GM21447 (cell line): ENCODE results near the gene WDR7.
A peak's percentile ranks its signal among the peaks of the same experiment; 100 is the strongest.
"Not testable (repeated sequence)": the region's sequence is repeated elsewhere in the genome, so short reads cannot be mapped to it uniquely, and the experiment has no call there.

Source experiments
- ATAC-seq: cut with Tn5 transposase; IDR thresholded peaks from one replicate; pipeline ENCODE4 v1.9.1; 2021; ENCODE audit not compliant: unreplicated experiment

Gene WDR7

GRCh38 chr18:56652802-56653201, 1.6 kb downstream of the WDR7 start:
- ATAC-seq = no peak

DNA sequence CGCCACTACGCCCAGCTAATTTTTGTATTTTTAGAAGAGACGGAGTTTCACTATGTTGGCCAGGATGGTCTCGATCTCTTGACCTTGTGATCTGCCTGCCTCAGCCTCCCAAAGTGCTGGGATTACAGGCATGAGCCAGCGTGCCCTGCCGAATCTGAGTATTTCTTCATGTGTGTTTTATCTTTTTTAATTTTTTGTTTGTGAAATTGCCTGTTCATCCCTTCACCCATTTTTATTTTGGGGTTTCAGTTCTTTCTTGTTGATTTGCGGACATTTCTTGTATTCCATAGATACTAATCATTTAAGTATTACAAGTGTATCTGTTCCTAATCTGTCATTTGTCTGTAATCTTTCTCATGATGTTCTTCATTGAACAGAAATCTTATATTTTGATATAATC, 3.1 kb downstream of the WDR7 start:
- ATAC-seq = not testable (repeated sequence)

- no peak for ATAC-seq
Measured at GRCh38 chr18:56658261-56658660, 7.1 kb downstream of the WDR7 start.

GRCh38 chr18:56659111-56659510, 8.0 kb downstream of the WDR7 start:
- no peak for ATAC-seq

DNA sequence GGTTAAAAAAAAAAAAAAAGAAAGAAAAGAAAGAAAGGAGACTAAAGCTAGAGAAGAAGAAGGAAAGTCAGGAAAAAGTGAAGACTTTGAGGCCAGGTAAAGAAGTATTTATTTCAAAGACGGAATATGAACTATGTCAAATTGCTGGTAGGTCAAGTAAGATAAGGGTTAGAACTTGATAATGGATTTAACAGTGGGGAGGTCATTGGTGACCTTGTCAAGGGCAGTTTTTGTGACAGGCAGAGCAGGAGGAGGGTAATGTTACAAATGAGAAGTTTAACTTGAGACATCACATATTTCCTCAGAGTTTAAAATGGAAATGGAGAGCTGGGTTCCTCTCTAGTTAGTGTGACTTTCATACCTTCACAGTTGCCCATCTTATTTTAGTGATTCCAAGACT, 9.5 kb downstream of the WDR7 start:
- no peak for ATAC-seq

GRCh38 chr18:56661360-56662062, 10.4 kb downstream of the WDR7 start:
- ATAC-seq = no peak

GRCh38 chr18:56662063-56662408, 10.9 kb downstream of the WDR7 start:
- no peak for ATAC-seq

DNA sequence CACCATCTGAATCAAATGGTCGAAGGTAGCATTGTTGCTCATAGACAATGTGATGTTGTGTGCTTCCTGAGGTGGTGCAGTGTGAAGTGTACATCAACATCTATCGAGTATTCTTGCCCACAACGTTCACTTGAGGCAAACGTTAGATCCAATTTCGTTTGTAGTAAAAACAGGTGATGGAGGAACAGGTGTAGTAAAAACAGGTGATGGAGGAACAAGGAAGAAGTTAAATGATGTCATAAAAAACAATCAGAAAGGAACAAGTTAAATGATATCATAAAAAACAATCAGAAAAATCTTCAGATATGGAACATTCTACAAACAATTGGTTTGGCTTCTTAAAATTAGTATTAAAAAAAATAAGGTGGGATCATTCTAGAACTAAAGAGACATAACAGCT, 11.3 kb downstream of the WDR7 start:
- ATAC-seq = no peak

DNA sequence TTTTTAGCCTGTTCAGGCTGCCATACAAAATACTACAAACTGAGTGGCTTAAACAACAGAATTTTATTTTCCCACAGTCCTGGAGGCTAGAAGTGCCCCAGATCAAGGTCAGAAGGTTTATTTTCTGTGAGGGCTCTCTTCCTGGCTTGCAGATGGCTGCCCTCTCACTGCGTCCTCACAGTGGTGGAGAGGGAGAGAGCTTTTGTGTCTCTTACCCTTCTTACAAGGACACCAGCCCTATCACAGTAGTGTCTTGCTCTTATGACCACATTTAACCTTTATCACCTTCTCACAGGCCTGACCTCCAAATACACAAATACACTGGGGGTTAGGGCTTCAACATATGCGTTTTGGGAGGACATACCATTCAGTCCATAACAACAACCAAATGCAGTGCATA, 11.7 kb downstream of the WDR7 start:
- ATAC-seq = no peak

GRCh38 chr18:56672391-56672790, 21.2 kb downstream of the WDR7 start:
- ATAC-seq = no peak

DNA sequence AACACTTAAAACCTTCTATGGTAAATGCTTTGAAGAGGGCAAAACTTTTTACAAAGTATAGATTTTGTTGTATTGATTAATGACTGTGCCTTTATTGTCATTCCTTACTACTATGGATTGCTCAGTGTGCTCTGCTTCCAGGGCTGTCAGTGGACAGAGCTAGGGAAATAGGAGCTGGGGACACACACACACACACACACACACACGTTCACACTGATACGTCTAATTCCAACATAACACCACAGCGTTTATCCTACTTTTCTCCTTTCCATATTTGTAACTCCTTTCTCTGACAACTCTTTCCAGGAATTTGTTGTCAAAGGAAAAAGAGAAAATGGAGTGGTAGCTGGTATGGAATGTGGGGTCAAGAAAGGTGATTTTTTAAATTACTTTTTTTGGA, 21.8 kb downstream of the WDR7 start:
- ATAC-seq = no peak

GRCh38 chr18:56676639-56677038, 25.5 kb downstream of the WDR7 start:
- ATAC-seq = no peak

- no peak for ATAC-seq
Measured at GRCh38 chr18:56678836-56679565, 27.8 kb downstream of the WDR7 start.

DNA sequence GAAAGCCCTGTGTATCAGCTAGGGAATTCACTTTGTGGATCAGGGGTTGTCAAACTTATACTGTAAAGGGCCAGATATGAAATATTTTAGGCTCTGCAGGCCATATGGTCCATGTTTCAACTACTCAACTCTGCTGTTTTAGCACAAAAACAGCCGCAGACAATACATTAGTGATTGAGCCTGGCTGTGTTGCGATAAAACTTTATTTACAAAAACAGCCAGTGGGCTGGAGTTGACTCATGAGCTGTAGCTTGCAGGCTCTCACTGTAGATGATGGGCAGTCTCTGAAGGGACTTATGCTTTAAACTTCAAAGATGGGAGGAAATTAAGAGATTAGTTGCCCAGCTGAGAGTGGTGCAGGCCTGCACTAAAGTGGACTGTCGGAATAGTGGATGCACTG, 33.1 kb downstream of the WDR7 start:
- ATAC-seq = no peak

GRCh38 chr18:56691530-56691929, 40.4 kb downstream of the WDR7 start:
- no peak for ATAC-seq

DNA sequence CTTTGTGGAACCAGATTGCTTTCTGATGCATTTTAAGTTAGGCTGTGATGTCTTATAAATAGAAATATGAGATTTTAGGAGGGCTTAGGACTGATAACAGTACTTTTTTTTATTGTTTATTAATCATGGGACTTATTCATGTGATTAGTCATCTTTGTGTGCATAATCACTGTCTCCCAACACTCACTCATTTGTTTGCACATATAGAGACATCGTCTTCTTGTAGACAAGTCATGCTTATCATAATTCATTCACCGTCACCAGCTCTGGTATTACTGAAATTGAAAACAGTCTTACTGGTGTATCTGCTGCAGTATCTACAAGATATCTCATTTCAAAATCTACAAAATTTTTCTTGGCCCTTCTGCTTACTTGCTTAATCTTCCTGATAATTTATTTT, 45.8 kb downstream of the WDR7 start:
- no peak for ATAC-seq

GRCh38 chr18:56702946-56703345, 51.8 kb downstream of the WDR7 start:
- no peak for ATAC-seq

GRCh38 chr18:56709463-56709862, 58.3 kb downstream of the WDR7 start:
- ATAC-seq = peak; percentile 99

DNA sequence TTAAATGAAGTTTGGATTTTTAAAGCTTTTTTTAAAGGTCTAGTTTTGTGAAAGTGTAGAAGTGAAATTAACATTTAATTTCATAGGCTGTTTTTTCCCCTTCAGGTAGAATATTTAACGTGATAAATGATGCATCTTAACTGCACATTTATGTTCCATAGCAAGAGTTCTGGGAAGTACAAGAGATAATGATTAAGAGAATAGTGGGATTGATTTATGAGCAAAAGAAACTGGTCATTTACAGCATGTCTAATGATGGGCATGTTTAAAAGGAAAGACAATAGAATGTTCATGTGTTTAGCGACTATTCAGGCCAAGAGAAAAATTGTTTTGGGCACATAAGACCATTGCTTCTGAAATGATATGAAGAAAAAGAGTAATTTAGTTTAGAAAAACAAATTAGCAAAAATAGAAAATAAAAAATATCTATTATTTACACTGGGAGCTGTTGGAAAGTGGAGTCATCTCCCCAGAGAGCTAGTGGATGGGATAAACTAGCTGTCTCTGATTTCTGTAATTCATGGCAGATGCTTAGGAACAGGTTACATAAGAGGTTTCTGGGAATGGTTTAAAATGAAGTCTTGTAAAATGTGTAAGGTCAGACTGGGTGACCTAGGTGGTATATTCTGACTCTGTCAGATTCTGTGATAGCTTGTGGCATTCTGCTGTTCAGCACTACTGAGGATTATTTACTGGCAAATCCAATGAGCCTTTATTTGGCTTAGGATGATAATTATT, 60.7 kb downstream of the WDR7 start:
- ATAC-seq = no peak

- no peak for ATAC-seq
Measured at GRCh38 chr18:56712761-56713160, 61.6 kb downstream of the WDR7 start.

- no peak for ATAC-seq
Measured at GRCh38 chr18:56715121-56715520, 64.0 kb downstream of the WDR7 start.

- no peak for ATAC-seq
Measured at GRCh38 chr18:56716692-56717146, 65.6 kb downstream of the WDR7 start.
